ENCODE measurements around the gene RESP18.

- no peak for TF ChIP-seq CTCF (IDR thresholded peaks at IDR 0.05; ENCODE audit: low read length)
- no peak for TF ChIP-seq EZH2 (optimal IDR thresholded peaks at IDR 0.05; ENCODE audit: low read depth, low read length)
- no peak for TF ChIP-seq EZH2phosphoT487 (IDR thresholded peaks at IDR 0.05; ENCODE audit: low read length)
These were observed 53.8 kb downstream of the RESP18 start for GRCh38 chr2:219278655-219279150.

Measured in MM.1S (cell line).